GM10248 (cell line): ENCODE measurements around the gene RHD.
"Not testable (repeated sequence)": the region's sequence is repeated elsewhere in the genome, so short reads cannot be mapped to it uniquely, and the experiment has no call there.

Experiments used
- CTCF ChIA-PET: fragments of 300-600 bp; sonication (Branson Sonifier 250); formaldehyde crosslinking; extraction: SDS; loops from one replicate; lab custom pipeline; 2021; ENCODE audit warnings: antibody characterized with exemption; lab: Yijun Ruan, JAX
- POLR2A ChIA-PET: fragments of 350-650 bp; sonication (Branson Sonifier 250); formaldehyde crosslinking; extraction: SDS; loops from one replicate; lab custom pipeline; 2020; ENCODE audit warnings: antibody characterized with exemption; lab: Yijun Ruan, JAX
- DNase-seq: peaks from one replicate; pipeline ENCODE4 v3.0.0; 2012; ENCODE audit errors: extremely low spot score

RHD gene

GRCh38 chr1:25290043-25290442 lies 17.7 kb downstream of the RHD start:
- CTCF ChIA-PET, DNase-seq, POLR2A ChIA-PET: not testable (repeated sequence)

GRCh38 chr1:25293426-25293825 lies 21.1 kb downstream of the RHD start:
- DNase-seq, POLR2A ChIA-PET, CTCF ChIA-PET: not testable (repeated sequence)

DNA sequence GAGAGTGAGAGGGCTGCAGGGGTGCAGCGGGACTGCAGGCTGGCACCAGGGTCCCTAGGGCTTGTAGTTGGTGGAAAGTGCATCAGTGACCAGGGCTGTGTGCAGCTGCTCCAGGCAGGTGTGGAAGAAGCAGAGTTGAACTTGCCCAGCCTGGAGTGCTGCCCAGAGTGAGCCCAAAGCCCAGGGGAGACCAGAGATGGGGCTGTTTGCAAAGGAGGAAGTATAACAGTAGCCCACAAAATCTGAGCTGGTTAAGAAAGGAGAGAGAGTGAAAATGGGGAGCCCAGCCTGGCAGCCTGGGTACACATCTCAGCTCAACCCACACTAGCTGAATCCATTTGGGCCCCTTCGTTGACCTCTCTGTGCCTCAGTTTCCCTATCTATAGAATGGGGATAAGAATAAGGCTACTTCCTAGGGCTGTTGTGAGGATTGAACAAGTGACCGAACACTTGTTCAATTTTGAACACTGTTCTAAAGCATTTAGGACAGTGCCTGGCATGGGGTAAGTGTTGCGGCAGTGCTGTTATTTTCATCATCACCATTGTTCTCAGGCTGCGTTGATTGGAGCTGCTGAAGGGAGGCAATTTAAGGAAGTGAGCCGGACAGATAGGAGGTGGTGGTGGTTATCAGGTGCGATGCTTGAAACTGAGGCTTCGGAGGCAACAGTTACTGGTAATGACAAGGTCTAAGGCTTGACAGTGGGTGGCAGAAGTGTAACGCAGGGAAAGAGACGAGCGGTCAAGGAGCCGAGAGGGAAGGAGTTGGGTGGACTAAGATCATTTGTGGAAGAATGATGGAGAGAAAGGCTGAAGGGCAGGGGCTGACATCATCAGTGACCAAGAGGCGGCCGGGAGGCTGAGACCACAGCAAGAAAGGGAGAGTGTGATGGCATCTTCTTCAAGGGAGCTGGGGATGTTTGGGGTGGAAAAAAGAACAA lies 22.8 kb downstream of the RHD start:
- POLR2A ChIA-PET, DNase-seq, CTCF ChIA-PET: not testable (repeated sequence)

DNA sequence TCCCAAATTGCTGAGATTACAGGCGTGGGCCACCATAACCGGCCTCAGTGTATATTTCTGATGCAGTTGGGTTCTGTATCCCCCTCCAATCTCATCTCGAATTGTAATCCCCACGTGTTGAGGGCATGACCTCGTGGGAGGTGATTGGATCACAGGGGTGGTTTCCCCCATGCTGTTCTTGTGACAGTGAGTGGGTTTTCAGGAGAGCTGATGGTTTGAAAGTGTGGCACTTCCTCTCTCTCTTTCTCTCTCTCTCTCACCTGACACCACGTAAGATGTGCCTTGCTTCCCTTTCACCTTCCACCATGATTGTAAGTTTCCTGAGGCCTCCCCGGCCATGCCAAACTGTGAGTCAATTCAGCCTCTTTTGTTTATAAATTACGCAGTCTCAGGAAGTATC lies 24.2 kb downstream of the RHD start:
- DNase-seq, POLR2A ChIA-PET, CTCF ChIA-PET: not testable (repeated sequence)

GRCh38 chr1:25300729-25301128 lies 28.4 kb downstream of the RHD start:
- DNase-seq, CTCF ChIA-PET, POLR2A ChIA-PET: not testable (repeated sequence)

- DNase-seq, POLR2A ChIA-PET, CTCF ChIA-PET: not testable (repeated sequence)
Measured at GRCh38 chr1:25302330-25302729, 30.0 kb downstream of the RHD start.

- DNase-seq, POLR2A ChIA-PET, CTCF ChIA-PET: not testable (repeated sequence)
Measured at GRCh38 chr1:25304936-25305335, 32.6 kb downstream of the RHD start.

GRCh38 chr1:25308168-25308567 lies 35.9 kb downstream of the RHD start:
- POLR2A ChIA-PET, CTCF ChIA-PET, DNase-seq: not testable (repeated sequence)

GRCh38 chr1:25309085-25309484 lies 36.8 kb downstream of the RHD start:
- CTCF ChIA-PET, DNase-seq, POLR2A ChIA-PET: not testable (repeated sequence)

- CTCF ChIA-PET, POLR2A ChIA-PET, DNase-seq: not testable (repeated sequence)
Measured at GRCh38 chr1:25309486-25309885, 37.2 kb downstream of the RHD start.

DNA sequence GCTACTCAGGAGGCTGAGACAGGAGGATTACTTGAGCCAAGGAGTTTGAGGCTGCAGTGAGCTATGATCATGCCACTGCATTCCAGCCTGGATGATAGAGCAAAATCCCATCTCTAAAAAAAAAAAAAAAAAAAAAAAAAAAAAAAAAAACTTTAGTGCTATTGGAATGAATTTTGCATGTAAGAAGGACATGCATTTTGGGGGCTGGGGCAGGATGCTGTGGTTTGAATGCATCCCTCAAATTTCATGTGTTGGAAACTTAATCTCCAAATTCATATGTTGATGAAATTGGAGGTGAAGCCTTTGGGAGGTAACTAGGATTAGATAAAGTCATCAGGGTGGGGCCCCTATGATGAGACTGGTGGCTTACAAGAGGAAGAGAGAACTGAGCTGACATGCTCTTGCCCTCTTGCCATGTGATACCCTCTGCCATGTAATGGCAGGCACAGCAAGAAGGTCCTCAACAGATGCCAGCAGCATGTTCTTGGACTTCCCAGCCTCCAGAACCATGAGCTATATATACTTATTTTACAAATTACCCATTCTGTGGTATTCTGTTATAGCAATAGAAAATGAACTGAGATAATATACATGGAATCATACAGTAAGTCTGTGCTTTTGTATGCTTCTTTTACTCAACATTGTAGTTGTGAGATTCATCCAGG lies 40.6 kb downstream of the RHD start:
- POLR2A ChIA-PET, DNase-seq, CTCF ChIA-PET: not testable (repeated sequence)

GRCh38 chr1:25320314-25320938 lies 48.1 kb downstream of the RHD start:
- POLR2A ChIA-PET, DNase-seq, CTCF ChIA-PET: not testable (repeated sequence)

GRCh38 chr1:25322127-25322526 lies 49.8 kb downstream of the RHD start:
- POLR2A ChIA-PET, CTCF ChIA-PET, DNase-seq: not testable (repeated sequence)

- CTCF ChIA-PET, POLR2A ChIA-PET, DNase-seq: not testable (repeated sequence)
Measured at GRCh38 chr1:25324407-25324806, 52.1 kb downstream of the RHD start.

DNA sequence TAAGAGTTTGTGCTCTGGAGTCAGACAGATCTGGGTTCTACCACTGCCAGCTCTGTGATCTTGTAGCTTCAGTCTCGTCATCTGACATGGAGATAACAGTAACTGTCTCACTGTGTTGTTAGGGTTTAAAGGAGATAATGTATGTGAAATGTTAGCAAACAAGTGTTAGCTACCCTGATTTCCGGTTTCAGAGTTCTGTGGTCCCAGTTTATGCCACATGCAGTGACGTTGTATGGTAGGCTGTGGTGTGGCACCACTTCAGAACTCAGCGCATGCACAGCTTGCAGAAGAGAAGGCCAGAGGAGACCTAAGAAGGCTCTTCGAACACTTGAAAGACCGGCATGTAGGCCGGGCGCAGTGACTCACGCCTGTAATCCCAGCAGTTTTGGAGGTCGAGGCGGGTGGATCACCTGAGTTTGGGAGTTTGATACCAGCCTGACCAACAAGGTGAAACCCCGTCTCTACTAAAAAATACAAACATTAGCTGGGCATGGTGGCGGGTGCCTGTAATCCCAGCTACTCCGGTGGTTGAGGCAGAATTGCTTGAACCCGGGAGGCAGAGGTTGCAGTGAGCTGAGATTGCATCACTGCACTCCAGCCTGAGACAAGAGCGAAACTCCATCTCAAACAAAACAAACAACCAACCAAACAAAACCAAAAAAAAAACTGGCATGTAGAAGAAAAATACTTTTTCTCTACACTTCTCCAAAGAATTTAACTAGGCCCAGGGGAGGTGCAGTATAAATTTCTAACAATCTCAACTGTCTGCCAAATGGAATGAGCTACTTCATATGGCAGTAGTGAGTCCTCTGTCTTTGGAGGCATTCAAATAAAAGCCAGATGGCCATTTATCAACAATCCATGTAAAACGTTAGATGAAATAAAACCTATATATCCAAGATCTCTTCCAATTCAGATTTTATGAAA lies 55.8 kb downstream of the RHD start:
- POLR2A ChIA-PET, CTCF ChIA-PET, DNase-seq: not testable (repeated sequence)

- CTCF ChIA-PET, POLR2A ChIA-PET, DNase-seq: not testable (repeated sequence)
Measured at GRCh38 chr1:25328791-25329185, 56.5 kb downstream of the RHD start.

DNA sequence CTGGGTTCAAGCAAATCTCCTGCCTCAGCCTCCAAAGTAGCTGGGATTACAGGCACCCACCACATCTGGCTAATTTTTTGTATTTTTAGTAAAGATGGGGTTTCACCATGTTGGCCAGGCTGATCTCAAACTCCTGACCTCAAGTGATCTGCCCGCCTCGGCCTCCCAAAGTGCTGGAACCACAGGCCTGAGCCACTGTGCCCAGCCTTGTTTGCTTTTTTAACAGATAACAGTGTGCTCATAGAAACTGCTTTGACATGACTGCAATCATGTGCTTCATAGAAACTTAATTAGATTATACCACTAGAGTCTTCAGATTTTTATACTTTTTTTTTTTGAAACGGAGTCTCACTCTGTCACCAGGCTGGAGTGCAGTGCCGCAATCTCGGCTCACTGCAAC lies 57.0 kb downstream of the RHD start:
- POLR2A ChIA-PET, DNase-seq, CTCF ChIA-PET: not testable (repeated sequence)
